ENCODE measurements around the gene PFKFB1.
"Not testable (repeated sequence)": the region's sequence is repeated elsewhere in the genome, so short reads cannot be mapped to it uniquely, and the experiment has no call there.

DNA sequence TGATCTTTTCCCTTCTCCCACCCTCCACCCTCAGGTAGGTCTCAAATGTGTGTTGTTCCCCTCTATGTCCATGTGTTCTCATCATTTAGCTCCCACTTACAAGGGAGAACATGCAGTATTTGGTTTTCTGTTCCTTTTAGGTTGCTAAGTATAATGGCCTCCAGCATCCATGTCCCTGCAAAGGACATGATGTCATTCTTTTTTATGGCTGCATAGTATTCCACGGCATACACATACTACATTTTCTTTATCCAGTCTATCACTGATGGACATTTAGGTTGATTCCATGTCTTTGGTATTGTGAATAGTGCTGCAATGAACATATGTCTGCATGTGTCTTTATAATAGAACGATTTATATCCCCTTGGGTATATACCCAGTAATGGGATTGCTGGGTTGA, 10.7 kb downstream of the PFKFB1 start:
- not testable (repeated sequence) for TF ChIP-seq CTCF (optimal IDR thresholded peaks at IDR 0.05 in 1 of 3, IDR thresholded peaks at IDR 0.05 in 1 of 3, conservative IDR thresholded peaks at IDR 0.05 in 1 of 3; ENCODE audit: extremely low read depth in 1 of 3, insufficient read depth in 2 of 3, low read length in 3 of 3); EZH2 (IDR thresholded peaks at IDR 0.05; ENCODE audit: low read length)
